ENCODE results near the gene SFR1. TPM values are rescaled to one million over a fixed set of nuclear protein-coding genes. Genes with fewer than 3 reads are reported as not detected.

The SFR1 gene
- total and polyA plus RNA-seq, 10 donors, result 7.5 to 13.2 (median 9.3) TPM

DNA sequence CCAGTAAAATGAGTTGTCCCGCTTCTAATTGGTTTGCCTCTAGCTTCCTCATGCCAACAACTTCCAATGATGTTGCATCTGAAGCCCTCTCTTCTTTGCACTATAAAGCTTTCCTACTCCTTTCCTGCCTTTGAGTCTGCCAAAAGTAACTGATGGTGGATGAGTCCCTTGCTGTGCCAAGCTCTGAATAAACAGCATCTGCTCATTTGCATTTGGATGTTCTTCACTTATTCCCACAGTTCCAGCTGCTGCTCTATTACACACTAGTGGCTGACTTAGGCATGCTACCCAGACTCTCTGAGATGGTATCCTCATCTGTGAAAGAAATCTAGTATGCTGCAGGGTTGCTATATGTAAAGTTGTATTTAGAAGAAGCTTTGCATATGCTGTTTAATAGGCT lies 24.9 kb downstream of the SFR1 start:
- 88 to 96% (median 93%) methylated on average over 1 of the region's 1 CpG for WGBS, 5 donors
- no peaks in the 10 kb centered on the region for H3K4me1 ChIP-seq
- H3K36me3 ChIP-seq, result no peaks in the 10 kb centered on the region
- no peak overlapping the region for H3K4me3 ChIP-seq
- H3K27me3 ChIP-seq (replicated peaks in 1 of 7), result peaks cover 0 to 5% (median 0%) of the 10 kb centered on the region in 7 donors
- intact Hi-C loops (cut with DNase I; ENCODE audit: low total_unique reads), result no loop called here
- peaks cover under 1 to 15% (median 12%) of the 10 kb centered on the region in 8 donors for H3K9me3 ChIP-seq
- no peak overlapping the region for H3K27ac ChIP-seq
- TF ChIP-seq, protein P1, sequence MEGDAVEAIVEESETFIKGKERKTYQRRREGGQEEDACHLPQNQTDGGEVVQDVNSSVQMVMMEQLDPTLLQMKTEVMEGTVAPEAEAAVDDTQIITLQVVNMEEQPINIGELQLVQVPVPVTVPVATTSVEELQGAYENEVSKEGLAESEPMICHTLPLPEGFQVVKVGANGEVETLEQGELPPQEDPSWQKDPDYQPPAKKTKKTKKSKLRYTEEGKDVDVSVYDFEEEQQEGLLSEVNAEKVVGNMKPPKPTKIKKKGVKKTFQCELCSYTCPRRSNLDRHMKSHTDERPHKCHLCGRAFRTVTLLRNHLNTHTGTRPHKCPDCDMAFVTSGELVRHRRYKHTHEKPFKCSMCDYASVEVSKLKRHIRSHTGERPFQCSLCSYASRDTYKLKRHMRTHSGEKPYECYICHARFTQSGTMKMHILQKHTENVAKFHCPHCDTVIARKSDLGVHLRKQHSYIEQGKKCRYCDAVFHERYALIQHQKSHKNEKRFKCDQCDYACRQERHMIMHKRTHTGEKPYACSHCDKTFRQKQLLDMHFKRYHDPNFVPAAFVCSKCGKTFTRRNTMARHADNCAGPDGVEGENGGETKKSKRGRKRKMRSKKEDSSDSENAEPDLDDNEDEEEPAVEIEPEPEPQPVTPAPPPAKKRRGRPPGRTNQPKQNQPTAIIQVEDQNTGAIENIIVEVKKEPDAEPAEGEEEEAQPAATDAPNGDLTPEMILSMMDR (IDR thresholded peaks at IDR 0.05 in 8 of 11, conservative IDR thresholded peaks at IDR 0.05 in 3 of 11), result no peak
- TF ChIP-seq POLR2AphosphoS5 (IDR thresholded peaks at IDR 0.05), result no peak
- TF ChIP-seq POLR2A (IDR thresholded peaks at IDR 0.05), result no peak
- no peak for DNase-seq

DNA sequence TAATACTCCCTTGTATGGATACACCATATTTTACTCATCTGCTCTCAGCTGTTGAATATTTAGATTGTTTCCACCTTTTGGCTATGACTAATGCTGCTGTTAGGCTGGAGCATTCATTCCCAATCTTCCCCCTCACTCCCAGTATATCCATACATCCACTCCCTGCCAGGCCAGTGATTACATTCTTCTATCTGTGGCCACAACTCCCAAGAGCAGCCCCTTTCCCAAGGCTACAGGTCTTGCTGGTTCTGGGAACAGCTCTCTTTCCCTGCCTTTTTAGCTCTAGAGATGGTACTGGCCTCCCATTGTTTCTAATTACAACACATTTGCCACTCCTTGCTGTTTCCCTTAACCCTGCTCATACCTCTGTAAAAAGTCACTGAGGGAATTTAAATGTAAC lies 28.2 kb downstream of the SFR1 start:
- intact Hi-C loops (cut with DNase I; ENCODE audit: low total_unique reads), result no loop called here
- Histone ChIP-seq H3K4me3 (no peak overlapping the region), H3K27me3 (replicated peaks in 1 of 7) (peaks cover 0 to 7% (median 0%) of the 10 kb centered on the region in 7 donors), H3K27ac (no peak overlapping the region), H3K4me1 (no peaks in the 10 kb centered on the region), H3K9me3 (peaks cover 3 to 27% (median 23%) of the 10 kb centered on the region in 8 donors), H3K36me3 (no peaks in the 10 kb centered on the region)
- no peak for TF ChIP-seq POLR2AphosphoS5 (IDR thresholded peaks at IDR 0.05)
- TF ChIP-seq, protein P1 (IDR thresholded peaks at IDR 0.05 in 8 of 11, conservative IDR thresholded peaks at IDR 0.05 in 3 of 11), result no peak
- no peak for TF ChIP-seq POLR2A (IDR thresholded peaks at IDR 0.05)
- DNase-seq, result no peak

DNA sequence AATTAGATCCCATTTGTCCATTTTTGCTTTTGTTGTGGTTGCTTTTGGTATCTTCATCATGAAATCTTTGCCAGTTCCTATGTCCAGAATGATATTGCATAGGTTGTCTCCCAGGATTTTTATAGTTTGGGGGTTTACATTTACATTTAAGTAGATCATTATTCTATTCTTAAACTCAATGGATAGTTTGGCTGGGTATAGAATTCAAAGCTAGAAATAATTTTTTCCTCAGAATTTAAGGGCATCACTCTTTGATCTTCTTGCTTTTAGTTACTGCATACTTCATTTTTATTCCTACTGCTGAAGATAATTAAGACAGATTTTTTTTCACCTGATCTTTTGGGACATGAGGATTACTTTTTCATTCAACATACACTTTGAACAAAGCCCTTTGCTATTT lies 29.8 kb downstream of the SFR1 start:
- TF ChIP-seq POLR2AphosphoS5 (IDR thresholded peaks at IDR 0.05) (no peak), POLR2A (IDR thresholded peaks at IDR 0.05) (no peak)
- TF ChIP-seq, protein P1 (IDR thresholded peaks at IDR 0.05 in 8 of 11, conservative IDR thresholded peaks at IDR 0.05 in 3 of 11), result no peak
- DNase-seq, result no peak
- peaks cover 0 to 13% (median 0%) of the 10 kb centered on the region in 7 donors for H3K27me3 ChIP-seq (replicated peaks in 1 of 7)
- intact Hi-C loops (cut with DNase I; ENCODE audit: low total_unique reads), result no loop called here
- no peaks in the 10 kb centered on the region for H3K36me3 ChIP-seq
- no peaks in the 10 kb centered on the region for H3K4me1 ChIP-seq
- H3K27ac ChIP-seq, result no peak overlapping the region
- no peak overlapping the region for H3K4me3 ChIP-seq
- H3K9me3 ChIP-seq, result peaks cover 3 to 27% (median 23%) of the 10 kb centered on the region in 8 donors

DNA sequence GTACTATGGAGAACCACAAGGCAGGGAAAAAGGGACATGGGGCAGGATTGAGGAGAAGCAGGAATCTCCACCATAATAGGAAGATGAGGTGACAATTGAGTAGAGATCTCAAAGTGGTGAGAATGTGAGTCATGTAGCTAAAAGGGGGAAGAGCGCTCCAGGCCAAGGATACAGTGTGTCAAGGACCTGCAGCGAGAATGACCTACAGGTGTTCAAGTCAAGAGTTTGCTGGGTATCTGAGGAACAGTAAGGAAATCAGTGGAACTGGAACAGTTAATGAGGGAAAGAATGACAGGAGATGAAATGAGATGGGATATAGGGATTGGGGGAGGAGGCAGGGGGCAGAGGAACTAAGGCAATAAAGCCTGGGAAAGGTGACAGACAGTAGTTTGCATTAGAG lies 33.6 kb downstream of the SFR1 start:
- WGBS, 5 donors, result 85 to 98% (median 91%) methylated on average over 2 of the region's 2 CpGs
- intact Hi-C loops (cut with DNase I; ENCODE audit: low total_unique reads), result no loop called here
- H3K9me3 ChIP-seq, result peaks cover 3 to 27% (median 23%) of the 10 kb centered on the region in 8 donors

More for the DNA sequence above, 33.6 kb downstream of the SFR1 start:
- H3K4me3 ChIP-seq, result no peak overlapping the region
- no peak overlapping the region for H3K27ac ChIP-seq
- no peaks in the 10 kb centered on the region for H3K36me3 ChIP-seq
- H3K4me1 ChIP-seq, result no peaks in the 10 kb centered on the region
- no peak for DNase-seq
- H3K27me3 ChIP-seq (replicated peaks in 1 of 7), result peaks cover 0 to 13% (median 0%) of the 10 kb centered on the region in 7 donors
- TF ChIP-seq, protein P1 (IDR thresholded peaks at IDR 0.05 in 8 of 11, conservative IDR thresholded peaks at IDR 0.05 in 3 of 11), result no peak
- TF ChIP-seq POLR2A (IDR thresholded peaks at IDR 0.05) (no peak), POLR2AphosphoS5 (IDR thresholded peaks at IDR 0.05) (no peak)

Measured in spleen (tissue), 11 donors.